ENCODE data around the gene EXOG. TPM values are rescaled to one million over a fixed set of nuclear protein-coding genes. Genes with fewer than 3 reads are reported as not detected.

The EXOG gene
- total and polyA plus RNA-seq, 7 donors, result 2.4 to 26.9 (median 9.7) TPM

GRCh38 chr3:38549082-38549481 lies 52.9 kb downstream of the EXOG start:
- Histone ChIP-seq H3K27me3 (no peaks in the 10 kb centered on the region), H3K9me3 (no peaks in the 10 kb centered on the region), H3K4me1 (no peaks in the 10 kb centered on the region), H3K27ac (no peak overlapping the region), H3K36me3 (no peaks in the 10 kb centered on the region), H3K4me3 (no peak overlapping the region)
- 82 to 89% methylated on average over 9 of the region's 9 CpGs for WGBS, 2 donors
- no peak for TF ChIP-seq EP300 (IDR thresholded peaks at IDR 0.05)
- TF ChIP-seq POLR2AphosphoS5 (IDR thresholded peaks at IDR 0.05), result no peak
- TF ChIP-seq CTCF (IDR thresholded peaks at IDR 0.05), result no peak
- TF ChIP-seq POLR2A (IDR thresholded peaks at IDR 0.05), result no peak
- intact Hi-C loops (cut with DNase I), result no loop called here
- no peak for DNase-seq

- no peak for DNase-seq
- Histone ChIP-seq H3K9me3 (peaks cover 0 to 1% (median 0%) of the 10 kb centered on the region in 4 donors), H3K4me1 (no peaks in the 10 kb centered on the region), H3K27ac (no peak overlapping the region), H3K27me3 (no peaks in the 10 kb centered on the region), H3K36me3 (no peaks in the 10 kb centered on the region), H3K4me3 (no peak overlapping the region)
- TF ChIP-seq POLR2AphosphoS5 (IDR thresholded peaks at IDR 0.05) (no peak), EP300 (IDR thresholded peaks at IDR 0.05) (no peak), CTCF (IDR thresholded peaks at IDR 0.05) (no peak), POLR2A (IDR thresholded peaks at IDR 0.05) (no peak)
- intact Hi-C loops (cut with DNase I), result no loop called here
- WGBS, 2 donors, result 83 to 90% methylated on average over 7 of the region's 7 CpGs
These were observed 53.3 kb downstream of the EXOG start for GRCh38 chr3:38549486-38549885.

GRCh38 chr3:38549957-38550840 lies 54.1 kb downstream of the EXOG start:
- no peak overlapping the region for H3K4me3 ChIP-seq
- TF ChIP-seq CTCF (IDR thresholded peaks at IDR 0.05) (no peak), POLR2A (IDR thresholded peaks at IDR 0.05) (no peak), EP300 (IDR thresholded peaks at IDR 0.05) (no peak), POLR2AphosphoS5 (IDR thresholded peaks at IDR 0.05) (no peak)
- no peaks in the 10 kb centered on the region for H3K27me3 ChIP-seq
- H3K27ac ChIP-seq, result no peak overlapping the region
- no peaks in the 10 kb centered on the region for H3K36me3 ChIP-seq
- DNase-seq, result no peak
- 94% methylated on average over 33 of the region's 33 CpGs for WGBS, 2 donors
- intact Hi-C loops (cut with DNase I), result no loop called here
- peaks cover 0 to 3% (median 0%) of the 10 kb centered on the region in 4 donors for H3K9me3 ChIP-seq
- H3K4me1 ChIP-seq, result no peaks in the 10 kb centered on the region

- no peaks in the 10 kb centered on the region for H3K36me3 ChIP-seq
- peaks cover 0 to 3% (median 0%) of the 10 kb centered on the region in 4 donors for H3K9me3 ChIP-seq
- no peaks in the 10 kb centered on the region for H3K4me1 ChIP-seq
- H3K4me3 ChIP-seq, result no peak overlapping the region
- TF ChIP-seq EP300 (IDR thresholded peaks at IDR 0.05) (no peak), CTCF (IDR thresholded peaks at IDR 0.05) (no peak), POLR2AphosphoS5 (IDR thresholded peaks at IDR 0.05) (no peak), POLR2A (IDR thresholded peaks at IDR 0.05) (no peak)
- intact Hi-C loops (cut with DNase I), result no loop called here
- no peak for DNase-seq
- no peak overlapping the region for H3K27ac ChIP-seq
- H3K27me3 ChIP-seq, result no peaks in the 10 kb centered on the region
- 96 to 97% methylated on average over 30 of the region's 30 CpGs for WGBS, 2 donors
These were observed 55.1 kb downstream of the EXOG start for GRCh38 chr3:38551026-38551832.
